Hepatocyte (in vitro differentiated cells): ENCODE data around the gene RELA. TPM values are rescaled to one million over a fixed set of nuclear protein-coding genes. Genes with fewer than 3 reads are reported as not detected.
"Not testable (repeated sequence)": the region's sequence is repeated elsewhere in the genome, so short reads cannot be mapped to it uniquely, and the experiment has no call there.

Experiments
- DNase-seq: peaks from one replicate; pipeline ENCODE4 v3.0.0-alpha.2; 2016; ENCODE audit warnings: low spot score
- H2AFZ ChIP-seq: fragments of 200-600 bp; sonication (generic); 2 replicates; pipeline ENCODE4 v1.6.0; 2016; ENCODE audit warnings: antibody characterized with exemption, mild to moderate bottlenecking
- H3K27ac ChIP-seq: fragments of 200-600 bp; sonication (generic); 2 replicates; pipeline ENCODE4 v1.5.1; 2016; ENCODE audit warnings: mild to moderate bottlenecking
- H3K27me3 ChIP-seq: fragments of 200-600 bp; sonication (generic); 2 replicates; pipeline ENCODE4 v1.6.1; 2016
- H3K36me3 ChIP-seq: fragments of 200-600 bp; sonication (generic); replicated peaks from 2 replicates; pipeline ENCODE4 v1.5.1; 2016; ENCODE audit warnings: low read depth; ENCODE audit not compliant: insufficient read depth
- H3K4me1 ChIP-seq: fragments of 200-600 bp; sonication (generic); 2 replicates; pipeline ENCODE4 v1.5.1; 2016; ENCODE audit warnings: mild to moderate bottlenecking, moderate library complexity; ENCODE audit not compliant: insufficient read depth
- H3K4me2 ChIP-seq: fragments of 200-600 bp; sonication (generic); 2 replicates; pipeline ENCODE4 v1.6.0; 2016
- H3K4me3 ChIP-seq: fragments of 200-600 bp; sonication (generic); 2 replicates; pipeline ENCODE4 v1.5.1; 2016; ENCODE audit warnings: mild to moderate bottlenecking
- H3K79me2 ChIP-seq: fragments of 200-600 bp; sonication (generic); 2 replicates; pipeline ENCODE4 v1.6.0; 2017; ENCODE audit warnings: mild to moderate bottlenecking
- H3K9me2 ChIP-seq: fragments of 200-600 bp; sonication (generic); replicated peaks from 2 replicates; pipeline ENCODE4 v1.6.0; 2017; ENCODE audit warnings: mild to moderate bottlenecking; ENCODE audit not compliant: insufficient read depth
- H3K9me3 ChIP-seq: fragments of 200-600 bp; sonication (generic); 2 replicates; pipeline ENCODE4 v1.5.1; 2016; ENCODE audit warnings: low read depth, mild to moderate bottlenecking
- H4K20me1 ChIP-seq: fragments of 200-600 bp; sonication (generic); 2 replicates; pipeline ENCODE4 v1.6.0; 2016; ENCODE audit warnings: mild to moderate bottlenecking; ENCODE audit not compliant: insufficient read depth, poor library complexity, severe bottlenecking
- CTCF ChIP-seq: fragments of 200-600 bp; sonication (generic); IDR thresholded peaks from 2 replicates; pipeline ENCODE4 v1.5.1; 2016; ENCODE audit warnings: antibody characterized with exemption, mild to moderate bottlenecking; ENCODE audit not compliant: poor library complexity
- EZH2 ChIP-seq: fragments of 200-600 bp; sonication (generic); IDR thresholded peaks from 2 replicates; pipeline ENCODE4 v1.6.1; 2016; ENCODE audit warnings: antibody characterized with exemption, mild to moderate bottlenecking, borderline replicate concordance
- EZH2phosphoT487 ChIP-seq: fragments of 200-600 bp; sonication (generic); IDR thresholded peaks from one replicate; pipeline ENCODE4 v1.6.1; 2018; ENCODE audit warnings: antibody characterized with exemption, mild to moderate bottlenecking, low read depth, moderate library complexity; ENCODE audit not compliant: unreplicated experiment, severe bottlenecking
- WGBS: methylation state at CpG from one replicate; pipeline ENCODE4 v1.1.6; 2016; ENCODE audit warnings: low lambda C conversion rate; ENCODE audit errors: missing lambda C conversion rate; 5-methylcytosine and 5-hydroxymethylcytosine counted together
- polyA plus RNA-seq: library from polyadenylated mRNA; unstranded; fragments of >200 nt; fragmentation: Nextera tagmentation; extraction: Ambion mirVana; gene quantifications from 2 replicates; pipeline ENCODE4 v1.2.1, GENCODE V29; 2016
- total RNA-seq: library from RNA; depleted of rRNA; stranded (reverse); fragments of >200 nt; gene quantifications from 2 replicates; pipeline ENCODE4 v1.2.3, GENCODE V29; 2014

Gene RELA
- total and polyA plus RNA-seq, 2 experiments from 2014 or later, result 32.7 to 68.7 TPM

GRCh38 chr11:65709661-65710060 is 46.9 kb upstream of the RELA start:
- H3K9me2 ChIP-seq, result no peaks in the 10 kb centered on the region
- no peaks in the 10 kb centered on the region for H3K9me3 ChIP-seq
- H3K4me2 ChIP-seq, result no peak overlapping the region
- H3K27ac ChIP-seq, result peak overlapping the region; percentile 79
- peaks cover 21% of the 10 kb centered on the region for H3K79me2 ChIP-seq
- H4K20me1 ChIP-seq, result no peaks in the 10 kb centered on the region
- H3K36me3 ChIP-seq, result no peaks in the 10 kb centered on the region
- no peaks in the 10 kb centered on the region for H3K4me1 ChIP-seq
- WGBS, result 44% methylated on average over 8 of the region's 8 CpGs
- H3K27me3 ChIP-seq, result no peaks in the 10 kb centered on the region
- TF ChIP-seq EZH2phosphoT487 (no peak), CTCF (no peak), EZH2 (no peak)
- DNase-seq, result peak; percentile 59
- H3K4me3 ChIP-seq, result no peak overlapping the region
- H2AFZ ChIP-seq, result no peak overlapping the region

GRCh38 chr11:65708451-65708850 is 45.7 kb upstream of the RELA start:
- WGBS, result 87% methylated on average over 5 of the region's 5 CpGs
- no peak for TF ChIP-seq EZH2phosphoT487
- TF ChIP-seq EZH2, result no peak
- TF ChIP-seq CTCF, result no peak
- H3K4me3 ChIP-seq, result no peak overlapping the region

GRCh38 chr11:65707002-65707401 is 44.3 kb upstream of the RELA start:
- H3K36me3 ChIP-seq, DNase-seq, H3K27ac ChIP-seq, H3K4me1 ChIP-seq, H3K9me2 ChIP-seq, H3K27me3 ChIP-seq, H3K4me3 ChIP-seq, H3K79me2 ChIP-seq, H3K4me2 ChIP-seq, H3K9me3 ChIP-seq, H2AFZ ChIP-seq, H4K20me1 ChIP-seq: not testable (repeated sequence)
- WGBS, result 92% methylated on average over 10 of the region's 12 CpGs

More at GRCh38 chr11:65708451-65708850, 45.7 kb upstream of the RELA start:
- H3K4me1 ChIP-seq, result no peaks in the 10 kb centered on the region
- H3K27me3 ChIP-seq, result no peaks in the 10 kb centered on the region
- no peak overlapping the region for H3K4me2 ChIP-seq
- no peaks in the 10 kb centered on the region for H3K36me3 ChIP-seq
- H3K9me3 ChIP-seq, result no peaks in the 10 kb centered on the region
- no peaks in the 10 kb centered on the region for H4K20me1 ChIP-seq
- no peak for DNase-seq
- H3K79me2 ChIP-seq, result peaks cover 9% of the 10 kb centered on the region
- no peak overlapping the region for H2AFZ ChIP-seq
- no peak overlapping the region for H3K27ac ChIP-seq
- no peaks in the 10 kb centered on the region for H3K9me2 ChIP-seq

GRCh38 chr11:65706303-65706763 is 43.6 kb upstream of the RELA start:
- not testable (repeated sequence) for H3K4me3 ChIP-seq
- H3K4me2 ChIP-seq, result peak overlapping the region; percentile 47

More at GRCh38 chr11:65706303-65706763, 43.6 kb upstream of the RELA start:
- H4K20me1 ChIP-seq, H2AFZ ChIP-seq, H3K9me2 ChIP-seq, H3K4me1 ChIP-seq, H3K27me3 ChIP-seq, H3K27ac ChIP-seq, H3K9me3 ChIP-seq, H3K79me2 ChIP-seq, H3K36me3 ChIP-seq: not testable (repeated sequence)
- DNase-seq, result peak; percentile 43
- WGBS, result 34% methylated on average over 14 of the region's 14 CpGs
- TF ChIP-seq CTCF, result peak; percentile 65
